ENCODE results near the gene LPO.

LPO gene

GRCh38 chr17:58306131-58306951, 68.0 kb downstream of the LPO start:
- no peak for DNase-seq

- DNase-seq, result no peak
These were observed 69.2 kb downstream of the LPO start for GRCh38 chr17:58307468-58308172.

- no peak for DNase-seq
These were observed 70.0 kb downstream of the LPO start for GRCh38 chr17:58308173-58308984.

GRCh38 chr17:58308985-58309917, 70.9 kb downstream of the LPO start:
- no peak for DNase-seq

GRCh38 chr17:58309918-58310259, 71.5 kb downstream of the LPO start:
- DNase-seq, result no peak

GRCh38 chr17:58310511-58311428, 72.4 kb downstream of the LPO start:
- peak; percentile 88 for DNase-seq

- no peak for DNase-seq
These were observed 73.1 kb downstream of the LPO start for GRCh38 chr17:58311429-58311894.

GRCh38 chr17:58312021-58312630, 73.7 kb downstream of the LPO start:
- no peak for DNase-seq

- DNase-seq, result no peak
These were observed 74.4 kb downstream of the LPO start for GRCh38 chr17:58312829-58313228.

- peak; percentile 47 for DNase-seq
These were observed 75.7 kb downstream of the LPO start for GRCh38 chr17:58313815-58314705.

GRCh38 chr17:58314706-58315015, 76.3 kb downstream of the LPO start:
- DNase-seq, result no peak

GRCh38 chr17:58315281-58315711, 76.9 kb downstream of the LPO start:
- DNase-seq, result no peak

- no peak for DNase-seq
These were observed 77.4 kb downstream of the LPO start for GRCh38 chr17:58315750-58316149.

GRCh38 chr17:58316260-58316960, 78.0 kb downstream of the LPO start:
- DNase-seq, result no peak

GRCh38 chr17:58317421-58318064, 79.2 kb downstream of the LPO start:
- peak; percentile 71 for DNase-seq

GRCh38 chr17:58318065-58318481, 79.7 kb downstream of the LPO start:
- DNase-seq, result no peak

All from NCI-H1694 treated with DMSO at 0.1 percent for 48 hours (cell line).